Heart left ventricle (tissue), 16 donors: Measurements from ENCODE around the gene PAPOLA. TPM values are rescaled to one million over a fixed set of nuclear protein-coding genes. Genes with fewer than 3 reads are reported as not detected.

Experiments used
- ATAC-seq, 4 donors: fragments of 200-7000 bp; cut with Tn5 transposase; one replicate each; pipeline ENCODE4 v1.9.1; 2020 to 2022; ENCODE audit warnings: moderate library complexity in 4 of 4, mild to moderate bottlenecking in 3 of 4, moderate number of reproducible peaks in 1 of 4
- DNase-seq, 5 donors: peaks; one replicate each; pipeline ENCODE4 v3.0.0-alpha.2; 2020
- H3K27ac ChIP-seq, 12 donors: fragments of 200-600 bp; sonication (generic) in 4 of 12; one replicate each; pipeline versions ENCODE4 v1.5.0 to v1.8.0; 2016 to 2022; ENCODE audit warnings: mild to moderate bottlenecking in 2 of 12
- H3K27me3 ChIP-seq, 9 donors: fragments of 200-600 bp; sonication (generic) in 2 of 9; one replicate each; pipeline versions ENCODE4 v1.5.1 to v1.8.0; 2016 to 2022; ENCODE audit warnings: mild to moderate bottlenecking in 3 of 9
- H3K36me3 ChIP-seq, 9 donors: fragments of 200-600 bp; sonication (generic) in 2 of 9; one replicate each; pipeline versions ENCODE4 v1.5.0 to v1.8.0; 2018 to 2022; ENCODE audit warnings: mild to moderate bottlenecking in 2 of 9
- H3K4me1 ChIP-seq, 12 donors: fragments of 200-600 bp; sonication (generic) in 4 of 12; one replicate each; pipeline versions ENCODE4 v1.5.0 to v1.8.0; 2016 to 2022; ENCODE audit warnings: mild to moderate bottlenecking in 3 of 12
- H3K4me3 ChIP-seq, 12 donors: fragments of 200-600 bp; sonication (generic) in 4 of 12; one replicate each; pipeline versions ENCODE4 v1.5.0 to v1.8.0; 2017 to 2022; ENCODE audit warnings: mild to moderate bottlenecking in 9 of 12, moderate library complexity in 4 of 12
- H3K9me3 ChIP-seq, 12 donors: fragments of 200-600 bp; sonication (generic) in 4 of 12; one replicate each; pipeline versions ENCODE4 v1.5.0 to v1.8.0; 2016 to 2022; ENCODE audit warnings: mild to moderate bottlenecking in 1 of 12
- POLR2A ChIP-seq, 2 donors: fragments of 450-650 bp; IDR thresholded peaks; one replicate each; pipeline ENCODE4 v1.6.1; 2017; ENCODE audit warnings: antibody characterized with exemption in 2 of 2, mild to moderate bottlenecking in 2 of 2, moderate library complexity in 2 of 2
- WGBS, 4 donors: extraction: QIAGEN DNeasy Blood & Tissue Kit in 2 of 4; methylation state at CpG; one replicate each; pipeline versions ENCODE4 v1.1.5 to v1.1.7; 2013 to 2018; 5-methylcytosine and 5-hydroxymethylcytosine counted together
- intact Hi-C, 10 donors: fragments of 100-400 bp; cut with DNase I; formaldehyde crosslinking; loops; one replicate each; pipeline versions ENCODE4 v1.11.1 to v1.14.2; 2022
- polyA plus RNA-seq, 2 donors: library from polyadenylated mRNA; stranded (reverse); fragments of 200-250 nt; gene quantifications; one replicate each; pipeline ENCODE4 v1.2.3, GENCODE V29; 2013
- total RNA-seq, 9 donors: library from RNA; depleted of rRNA in 2 of 9; stranded (reverse); fragments of >200 nt in 2 of 9; fragmentation: NEBNext Ultra II Directional in 3 of 9; extraction: Animal tissue kit (Norgen Biotek cat#: 25700) in 3 of 9; gene quantifications; one replicate each; pipeline versions ENCODE4 v1.1.0 to v1.2.4, GENCODE V29; 2016 to 2023
- TF ChIP-seq, protein P1 (sequence below), 12 donors: fragments of 200-600 bp; sonication (generic) in 4 of 12; IDR thresholded peaks; one replicate each; pipeline versions ENCODE4 v1.5.0 to v1.8.0; 2018 to 2022; ENCODE audit warnings: antibody characterized with exemption in 12 of 12, mild to moderate bottlenecking in 5 of 12
- donor health status: ischemic (EF 13 %, LVEDD 7.1; RV severe dilation, severe dysfunction).
- donor health status: healthy with polysubstance abuse.
- donor health status: DM: no; HTN: yes; CAD: no.
- donor health status: DM: no; HTN: no; CAD: no.
- donor health status: ischemic (EF 25% LVEDD 6.9; RV normal size, moderate dysfunction).
- donor health status: ischemic (EF 25% LVEDD 5.7; RV mildly dilated, moderate dysfunction).
- donor health status: healthy.
- donor health status: DM: yes; HTN: yes; CAD: no.
- donor health status: ischemic (EF 35%, LVEDD 5.7; RV mildly dilated, moderate dysfunction).
- donor health status: nonischemic (EF 11% LVEDD 7.7; RV severe dilation, severe dysfunction).
- donor health status: DM: yes; HTN: yes; CAD: no.
- donor health status: PGD.
- donor health status: ischemic (EF 29% LVEDD 5.4; RV normal size, mild dysfunction).
- donor health status: nonischemic (EF 23%, LVEDD 6.1; RV moderate dilation, normal function).

Gene PAPOLA
- total and polyA plus RNA-seq, 11 donors, result 72.0 to 147 (median 115) TPM

DNA sequence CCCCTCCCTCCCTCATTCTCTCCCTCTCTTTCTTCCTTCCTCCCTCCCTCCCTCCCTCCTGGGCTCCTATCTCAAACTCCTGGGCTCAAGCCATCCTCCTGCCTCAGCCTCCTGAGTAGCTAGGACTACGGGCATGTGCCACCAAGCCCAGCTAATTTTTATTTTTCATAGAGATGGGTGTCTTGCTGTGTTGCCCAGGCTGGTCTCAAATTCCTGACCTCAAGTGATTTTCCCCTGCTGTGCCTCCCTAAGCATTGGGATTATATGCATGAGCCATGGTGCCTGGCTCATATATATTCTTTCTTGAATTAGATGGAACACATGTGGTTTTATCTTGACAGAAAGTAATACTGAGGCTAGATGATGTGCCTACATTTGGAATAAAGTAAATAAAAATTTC, 14.2 kb downstream of the PAPOLA start:
- ATAC-seq, result no peak
- Histone ChIP-seq H3K9me3 (no peaks in the 10 kb centered on the region), H3K27me3 (no peaks in the 10 kb centered on the region), H3K27ac (no peak overlapping the region), H3K4me1 (peaks cover 3 to 69% (median 52%) of the 10 kb centered on the region in 12 donors), H3K4me3 (no peak overlapping the region), H3K36me3 (peaks cover 0 to 16% (median 12%) of the 10 kb centered on the region in 9 donors)
- intact Hi-C loops, result no loop called here
- TF ChIP-seq, protein P1, sequence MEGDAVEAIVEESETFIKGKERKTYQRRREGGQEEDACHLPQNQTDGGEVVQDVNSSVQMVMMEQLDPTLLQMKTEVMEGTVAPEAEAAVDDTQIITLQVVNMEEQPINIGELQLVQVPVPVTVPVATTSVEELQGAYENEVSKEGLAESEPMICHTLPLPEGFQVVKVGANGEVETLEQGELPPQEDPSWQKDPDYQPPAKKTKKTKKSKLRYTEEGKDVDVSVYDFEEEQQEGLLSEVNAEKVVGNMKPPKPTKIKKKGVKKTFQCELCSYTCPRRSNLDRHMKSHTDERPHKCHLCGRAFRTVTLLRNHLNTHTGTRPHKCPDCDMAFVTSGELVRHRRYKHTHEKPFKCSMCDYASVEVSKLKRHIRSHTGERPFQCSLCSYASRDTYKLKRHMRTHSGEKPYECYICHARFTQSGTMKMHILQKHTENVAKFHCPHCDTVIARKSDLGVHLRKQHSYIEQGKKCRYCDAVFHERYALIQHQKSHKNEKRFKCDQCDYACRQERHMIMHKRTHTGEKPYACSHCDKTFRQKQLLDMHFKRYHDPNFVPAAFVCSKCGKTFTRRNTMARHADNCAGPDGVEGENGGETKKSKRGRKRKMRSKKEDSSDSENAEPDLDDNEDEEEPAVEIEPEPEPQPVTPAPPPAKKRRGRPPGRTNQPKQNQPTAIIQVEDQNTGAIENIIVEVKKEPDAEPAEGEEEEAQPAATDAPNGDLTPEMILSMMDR (IDR thresholded peaks at IDR 0.05), result no peak
- no peak for TF ChIP-seq POLR2A (IDR thresholded peaks at IDR 0.05)
- DNase-seq, result no peak
- 82 to 96% (median 88%) methylated on average over 1 of the region's 1 CpG for WGBS, 4 donors

DNA sequence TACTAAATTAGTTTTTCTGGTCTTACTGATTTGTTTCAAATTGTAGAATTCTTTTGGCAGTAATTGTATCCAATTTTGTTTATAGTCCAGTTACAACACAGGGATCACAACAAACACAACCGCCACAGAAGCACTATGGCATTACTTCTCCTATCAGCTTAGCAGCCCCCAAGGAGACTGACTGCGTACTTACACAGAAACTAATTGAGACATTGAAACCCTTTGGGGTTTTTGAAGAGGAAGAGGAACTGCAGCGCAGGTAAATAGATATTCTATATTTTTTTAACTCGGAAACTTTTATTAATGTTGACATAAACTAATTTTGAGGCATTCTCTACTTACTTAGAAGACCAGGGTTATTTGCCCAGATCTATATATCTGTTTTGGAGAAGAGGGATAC, 17.8 kb downstream of the PAPOLA start:
- Histone ChIP-seq H3K36me3 (peaks cover 0 to 50% (median 49%) of the 10 kb centered on the region in 9 donors), H3K4me1 (peaks cover 0 to 33% (median 18%) of the 10 kb centered on the region in 12 donors), H3K9me3 (no peaks in the 10 kb centered on the region), H3K27me3 (no peaks in the 10 kb centered on the region), H3K4me3 (no peak overlapping the region), H3K27ac (no peak overlapping the region)
- no peak for ATAC-seq
- DNase-seq, result no peak
- TF ChIP-seq POLR2A (IDR thresholded peaks at IDR 0.05), result no peak
- TF ChIP-seq, protein P1 (IDR thresholded peaks at IDR 0.05), result no peak
- 83 to 87% (median 86%) methylated on average over 4 of the region's 4 CpGs for WGBS, 4 donors
- intact Hi-C loops, result no loop called here

DNA sequence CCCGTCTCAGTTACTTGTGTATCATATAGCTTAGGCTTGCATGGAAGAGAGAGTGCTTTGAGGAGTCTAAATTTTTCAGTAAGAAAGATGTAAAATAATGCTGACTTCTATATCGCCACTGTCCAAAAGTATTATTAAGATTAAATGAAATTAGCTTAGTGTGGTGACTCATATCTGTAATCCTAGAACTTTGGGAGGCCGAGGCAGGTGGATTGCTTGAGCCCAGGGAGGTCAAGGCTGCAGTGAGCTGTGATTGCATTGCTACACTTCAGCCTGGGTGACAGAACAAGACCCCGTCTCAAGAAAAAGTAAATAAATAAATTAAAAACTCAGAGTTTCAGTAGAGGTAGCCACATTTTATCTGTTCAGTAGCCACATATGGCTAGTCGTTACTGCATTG, 23.3 kb downstream of the PAPOLA start:
- H3K27ac ChIP-seq, result no peak overlapping the region
- no peak for TF ChIP-seq POLR2A (IDR thresholded peaks at IDR 0.05)
- TF ChIP-seq, protein P1 (IDR thresholded peaks at IDR 0.05), result no peak
- DNase-seq (no peak), ATAC-seq (no peak)
- H3K4me3 ChIP-seq, result no peak overlapping the region
- peaks cover 0 to 100% (median 96%) of the 10 kb centered on the region in 9 donors for H3K36me3 ChIP-seq
- no peaks in the 10 kb centered on the region for H3K9me3 ChIP-seq
- no peaks in the 10 kb centered on the region for H3K4me1 ChIP-seq
- H3K27me3 ChIP-seq, result no peaks in the 10 kb centered on the region
- intact Hi-C loops, result loop anchor here in 1 of 10 donors (5.0 kb wide), 1 partner anchor 37 kb away; no protein-coding TSS in a partner anchor
- WGBS, 4 donors, result 96 to 97% (median 96%) methylated on average over 5 of the region's 5 CpGs

DNA sequence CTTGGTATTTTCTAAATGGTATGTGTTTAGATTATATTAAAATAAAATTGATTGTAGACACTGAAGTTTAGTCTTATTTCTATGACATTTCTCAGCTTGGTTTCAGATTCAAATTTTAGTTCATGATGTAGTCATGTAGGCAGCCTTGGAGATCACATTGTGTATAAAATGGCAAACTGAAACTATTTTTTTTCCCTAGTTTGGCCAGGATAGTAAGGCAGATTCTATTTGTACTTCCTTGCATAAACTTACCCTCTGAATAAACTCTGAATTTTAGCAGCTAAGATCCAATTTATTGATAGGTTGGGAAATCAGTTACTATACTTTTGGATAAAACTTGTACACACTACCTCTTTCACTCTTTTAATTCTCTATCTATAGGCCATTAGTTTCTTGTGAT, 30.4 kb downstream of the PAPOLA start:
- H3K36me3 ChIP-seq, result peaks cover 0 to 100% (median 96%) of the 10 kb centered on the region in 9 donors
- ATAC-seq, result no peak

More for the DNA sequence above, 30.4 kb downstream of the PAPOLA start:
- TF ChIP-seq, protein P1 (IDR thresholded peaks at IDR 0.05), result no peak
- no peak for TF ChIP-seq POLR2A (IDR thresholded peaks at IDR 0.05)
- no peaks in the 10 kb centered on the region for H3K4me1 ChIP-seq
- H3K4me3 ChIP-seq, result no peak overlapping the region
- H3K27ac ChIP-seq, result no peak overlapping the region
- H3K9me3 ChIP-seq, result no peaks in the 10 kb centered on the region
- DNase-seq, result no peak
- intact Hi-C loops, result no loop called here
- no peaks in the 10 kb centered on the region for H3K27me3 ChIP-seq
